HepG2 (cell line): ENCODE data around the gene PHTF2. TPM values are rescaled to one million over a fixed set of nuclear protein-coding genes. Genes with fewer than 3 reads are reported as not detected.

Source experiments
- ATAC-seq: fragments of 200-7000 bp; cut with Tn5 transposase; 3 replicates; pipeline ENCODE4 v1.9.1; 2020; ENCODE audit warnings: mild to moderate bottlenecking, moderate library complexity
- BruUV-seq: library from RNA; stranded (reverse); fragments of 400-500 nt; replicated peaks from 2 replicates; lab custom pipeline; 2021; lab: Mats Ljungman, UMichigan
- CTCF ChIA-PET: fragments of 300-600 bp; formaldehyde crosslinking; extraction: SDS; loops from one replicate; lab custom pipeline; 2021; ENCODE audit warnings: low total read pairs, inconsistent platforms, low intra/inter-chr PET ratio; lab: Yijun Ruan, JAX
- POLR2A ChIA-PET: fragments of 350-600 bp; sonication (Branson Sonifier 250); formaldehyde crosslinking; loops from one replicate; lab custom pipeline; 2020; ENCODE audit warnings: antibody characterized with exemption, inconsistent platforms; lab: Yijun Ruan, JAX
- DNase-seq: peaks from one replicate; pipeline ENCODE4 v3.0.0-alpha.2; 2015; ENCODE audit warnings: low spot score
- FAIRE-seq: peaks from 3 replicates; lab custom pipeline; 2011; peaks lifted over from hg19 to GRCh38; lab: Jason Lieb, UNC
- H2AFZ ChIP-seq: one replicate; pipeline ENCODE4 v1.6.1; 2011; ENCODE audit warnings: low read length, inconsistent platforms
- H3K27ac ChIP-seq: fragments of 300-600 bp; 3 replicates; pipeline ENCODE4 v1.8.0; 2011; ENCODE audit warnings: mixed run types, mild to moderate bottlenecking, mixed read lengths, low read length, inconsistent platforms; ENCODE audit not compliant: insufficient read depth; ENCODE audit errors: extremely low read length
- H3K27me3 ChIP-seq, 2 experiments: fragments of 200-600 bp in 1 of 2; 2 replicates in 1 of 2; 3 replicates in 1 of 2; pipeline versions ENCODE4 v1.6.0 to v1.8.0; 2011; ENCODE audit warnings: low read length in 2 of 2, mild to moderate bottlenecking in 2 of 2, moderate library complexity in 2 of 2, inconsistent platforms in 1 of 2; ENCODE audit not compliant: insufficient read depth in 2 of 2, control insufficient read depth in 1 of 2
- H3K36me3 ChIP-seq, 2 experiments: fragments of 200-600 bp in 1 of 2; replicated peaks in 1 of 2; 2 replicates in 1 of 2; 3 replicates in 1 of 2; pipeline versions ENCODE4 v1.5.1 to v1.8.0; 2011; ENCODE audit warnings: low read length in 2 of 2, inconsistent platforms in 1 of 2; ENCODE audit not compliant: insufficient read depth in 2 of 2, control insufficient read depth in 1 of 2
- H3K4me1 ChIP-seq: 2 replicates; pipeline ENCODE4 v1.5.1; 2012; ENCODE audit warnings: low read length, inconsistent platforms; ENCODE audit not compliant: insufficient read depth
- H3K4me2 ChIP-seq: 2 replicates; pipeline ENCODE4 v1.6.0; 2011; ENCODE audit warnings: low read depth, low read length, inconsistent platforms
- H3K4me3 ChIP-seq, 3 experiments: fragments of 200-600 bp in 1 of 3; sonication (generic), shearing (Covaris generic) in 1 of 3; replicated peaks in 1 of 3; 2 replicates each; pipeline ENCODE4 v1.5.1; 2011 to 2016; ENCODE audit warnings: low read length in 3 of 3, inconsistent platforms in 2 of 3, low read depth in 2 of 3, mild to moderate bottlenecking in 2 of 3, control low read depth in 1 of 3, mixed read lengths in 1 of 3; ENCODE audit not compliant: insufficient read depth in 1 of 3
- H3K79me2 ChIP-seq: one replicate; pipeline ENCODE4 v1.6.1; 2011; ENCODE audit warnings: low read length, inconsistent platforms; ENCODE audit not compliant: insufficient read depth
- H3K9ac ChIP-seq: 2 replicates; pipeline ENCODE4 v1.6.0; 2011; ENCODE audit warnings: mild to moderate bottlenecking, low read depth, low read length, inconsistent platforms; ENCODE audit not compliant: insufficient read depth
- H3K9me3 ChIP-seq: 2 replicates; pipeline ENCODE4 v1.5.1; 2012; ENCODE audit warnings: mild to moderate bottlenecking, low read length
- H4K20me1 ChIP-seq: 2 replicates; pipeline ENCODE4 v1.6.0; 2011; ENCODE audit warnings: inconsistent platforms, mild to moderate bottlenecking, low read length, moderate library complexity; ENCODE audit not compliant: insufficient read depth
- KDM4B ChIP-seq: sonication (generic); formaldehyde crosslinking; IDR thresholded peaks from 2 replicates; pipeline ENCODE4 v1.4.0; 2020; ENCODE audit warnings: missing genetic modification reagents
- MAZ ChIP-seq, 2 experiments: sonication (generic) in 1 of 2; formaldehyde crosslinking in 1 of 2; IDR thresholded peaks; 2 replicates each; pipeline versions ENCODE4 v1.5.0 to v1.6.1; 2012 to 2020; ENCODE audit warnings: low read depth in 2 of 2, mild to moderate bottlenecking in 2 of 2, borderline replicate concordance in 1 of 2, improper control_type of control experiment in 1 of 2, low read length in 1 of 2, missing genetic modification reagents in 1 of 2, moderate library complexity in 1 of 2
- MED1 ChIP-seq: sonication (generic); formaldehyde crosslinking; IDR thresholded peaks from 2 replicates; pipeline ENCODE4 v1.4.0; 2020; ENCODE audit warnings: missing genetic modification reagents
- MXD4 ChIP-seq: IDR thresholded peaks from 2 replicates; pipeline ENCODE4 v1.6.1; 2016; ENCODE audit warnings: mild to moderate bottlenecking, missing biosample characterization, missing genetic modification reagents
- NONO ChIP-seq, 2 experiments: fragments of 450-650 bp in 1 of 2; sonication (generic) in 1 of 2; formaldehyde crosslinking in 1 of 2; IDR thresholded peaks in 1 of 2; conservative IDR thresholded peaks in 1 of 2; 2 replicates each; pipeline versions ENCODE4 v1.6.1 to v1.8.0; 2017 to 2022; ENCODE audit warnings: mild to moderate bottlenecking in 1 of 2, missing genetic modification reagents in 1 of 2, moderate library complexity in 1 of 2
- NR1H2 ChIP-seq: sonication (generic); formaldehyde crosslinking; IDR thresholded peaks from 2 replicates; pipeline ENCODE4 v1.8.1; 2022; ENCODE audit warnings: low read depth, missing genetic modification reagents, borderline replicate concordance
- RARA ChIP-seq: IDR thresholded peaks from 2 replicates; pipeline ENCODE4 v1.6.1; 2016; ENCODE audit warnings: missing genetic modification reagents, missing compliant biosample characterization
- SNAPC5 ChIP-seq: sonication (generic); formaldehyde crosslinking; IDR thresholded peaks from 2 replicates; pipeline ENCODE4 v1.8.1; 2023; ENCODE audit warnings: mild to moderate bottlenecking, missing genetic modification reagents, borderline replicate concordance
- ZBTB7B ChIP-seq: sonication (generic); formaldehyde crosslinking; IDR thresholded peaks from 2 replicates; pipeline ENCODE4 v1.4.0; 2020; ENCODE audit warnings: missing genetic modification reagents
- ZNF224 ChIP-seq: sonication (generic); formaldehyde crosslinking; IDR thresholded peaks from 2 replicates; pipeline ENCODE4 v1.5.0; 2020; ENCODE audit warnings: mild to moderate bottlenecking, missing genetic modification reagents
- WGBS: methylation state at CpG from one replicate; pipeline ENCODE4 v1.1.6; 2017; ENCODE audit warnings: low lambda C conversion rate; 5-methylcytosine and 5-hydroxymethylcytosine counted together
- in situ Hi-C: cut with HindIII; loops from 2 replicates; pipeline ENCODE4 v1.10.0; 2017; ENCODE audit warnings: low pct_unique_long_range_greater_than_20kb; ENCODE audit not compliant: extremely low pct_ligation_motif_present
- intact Hi-C: fragments of 100-400 bp; cut with micrococcal nuclease; formaldehyde crosslinking; loops from one replicate; pipeline ENCODE4 v1.10.0; 2022; ENCODE audit not compliant: unreplicated experiment
- polyA plus RNA-seq, 8 experiments: library from polyadenylated mRNA; depleted of rRNA in 3 of 8; stranded (reverse) in 7 of 8; unstranded in 1 of 8; fragments of >200 nt; fragmentation: Illumina TruSeq in 4 of 8; extraction: Trizol in 4 of 8; gene quantifications; 2 replicates each; pipeline versions ENCODE4 v1.2.1 to v1.2.3, GENCODE V29; 2011 to 2016; ENCODE audit warnings: low read depth in 4 of 8, missing spikeins in 1 of 8, mixed read lengths in 1 of 8; ENCODE audit not compliant: insufficient read depth in 1 of 8
- total RNA-seq, 5 experiments: library from RNA; depleted of rRNA; stranded (reverse); fragments of >200 nt; fragmentation: Illumina TruSeq; extraction: Trizol; gene quantifications; 2 replicates each; pipeline ENCODE4 v1.2.3, GENCODE V29; 2016; ENCODE audit warnings: low read depth in 1 of 5

PHTF2 gene
- total and polyA plus RNA-seq, 2 of the 13 experiments (the other 11 are each of a cell fraction or from before 2014, with no cell fraction given) = 7.4 to 10.2 TPM

GRCh38 chr7:77923419-77923818, 124.8 kb downstream of the PHTF2 start:
- Histone ChIP-seq H3K9me3 (no peaks in the 10 kb centered on the region), H2AFZ (no peak overlapping the region), H3K79me2 (no peaks in the 10 kb centered on the region), H4K20me1 (no peaks in the 10 kb centered on the region), H3K4me3 (no peak overlapping the region), H3K4me2 (no peak overlapping the region), H3K27me3 (no peaks in the 10 kb centered on the region), H3K4me1 (no peaks in the 10 kb centered on the region), H3K36me3 (no peaks in the 10 kb centered on the region), H3K9ac (no peak overlapping the region), H3K27ac (no peak overlapping the region)
- 93% methylated on average over 2 of the region's 2 CpGs for WGBS
- no peak for DNase-seq
- TF ChIP-seq ZBTB7B (CRISPR knock-in tag) = no peak
- no peak for TF ChIP-seq KDM4B (CRISPR knock-in tag)
- no peak for TF ChIP-seq NR1H2 (CRISPR knock-in tag)
- TF ChIP-seq MAZ (IDR thresholded peaks at IDR 0.05; ENCODE audit: borderline replicate concordance, low read depth, low read length) = no peak
- no peak for TF ChIP-seq MAZ (CRISPR knock-in tag; IDR thresholded peaks at IDR 0.05; ENCODE audit: low read depth)
- no peak for TF ChIP-seq NONO (IDR thresholded peaks at IDR 0.05)
- no peak for TF ChIP-seq NONO (CRISPR knock-in tag; conservative IDR thresholded peaks at IDR 0.05)
- no peak for TF ChIP-seq MXD4 (CRISPR knock-in tag)
- no peak for TF ChIP-seq MED1
- in situ Hi-C loops (no loop called here), intact Hi-C loops (no loop called here)
- no peak for FAIRE-seq
- CTCF ChIA-PET = no interaction called here
- no TSS peak for BruUV-seq
- POLR2A ChIA-PET = no interaction called here
- ATAC-seq = no peak

GRCh38 chr7:77930496-77930895, 131.9 kb downstream of the PHTF2 start:
- POLR2A ChIA-PET = no interaction called here
- no peak overlapping the region for H3K9ac ChIP-seq
- WGBS = 82% methylated on average over 2 of the region's 2 CpGs
- no peak overlapping the region for H2AFZ ChIP-seq
- H3K36me3 ChIP-seq = no peaks in the 10 kb centered on the region
- no peak overlapping the region for H3K27ac ChIP-seq
- no peaks in the 10 kb centered on the region for H4K20me1 ChIP-seq
- no peak for FAIRE-seq
- no peaks in the 10 kb centered on the region for H3K79me2 ChIP-seq
- no peak overlapping the region for H3K4me3 ChIP-seq
- CTCF ChIA-PET = no interaction called here
- H3K4me1 ChIP-seq = no peaks in the 10 kb centered on the region
- ATAC-seq = no peak
- intact Hi-C loops (no loop called here), in situ Hi-C loops (no loop called here)
- TF ChIP-seq RARA (CRISPR knock-in tag) = no peak
- TF ChIP-seq ZNF224 (CRISPR knock-in tag) = no peak
- TF ChIP-seq SNAPC5 (CRISPR knock-in tag) = no peak
- TF ChIP-seq, all 625 proteins: peak for 0
- no TSS peak for BruUV-seq
- Histone ChIP-seq H3K9me3 (no peaks in the 10 kb centered on the region), H3K27me3 (no peaks in the 10 kb centered on the region), H3K4me2 (no peak overlapping the region)
- DNase-seq = no peak
